NCI-H510A (cell line): ENCODE results near the gene ANO2.

Experiments used
- DNase-seq: peaks from one replicate; lab custom pipeline; 2025; lab: John Stamatoyannopoulos, UW

Gene ANO2

GRCh38 chr12:5623411-5623810 lies 321.6 kb downstream of the ANO2 start:
- DNase-seq = no peak

DNA sequence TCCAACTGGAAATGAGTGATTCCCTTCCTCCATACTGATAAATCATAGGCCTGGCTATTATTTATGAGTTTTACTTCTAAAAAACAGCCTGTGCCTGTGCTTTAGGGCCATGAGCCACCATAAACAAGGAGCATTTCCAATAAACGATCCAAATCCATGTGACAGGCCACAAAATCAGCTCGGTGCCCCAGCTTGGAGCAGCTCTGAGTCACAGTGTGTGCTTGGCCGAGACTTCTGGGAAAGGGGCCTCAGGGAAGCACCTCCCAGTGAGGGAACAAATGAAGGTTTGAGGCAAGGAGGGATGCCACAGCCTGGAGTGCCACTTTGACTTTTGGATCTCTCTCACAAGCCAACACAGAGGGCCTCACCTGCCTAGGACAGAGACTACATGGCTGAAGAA lies 322.8 kb downstream of the ANO2 start:
- no peak for DNase-seq

DNA sequence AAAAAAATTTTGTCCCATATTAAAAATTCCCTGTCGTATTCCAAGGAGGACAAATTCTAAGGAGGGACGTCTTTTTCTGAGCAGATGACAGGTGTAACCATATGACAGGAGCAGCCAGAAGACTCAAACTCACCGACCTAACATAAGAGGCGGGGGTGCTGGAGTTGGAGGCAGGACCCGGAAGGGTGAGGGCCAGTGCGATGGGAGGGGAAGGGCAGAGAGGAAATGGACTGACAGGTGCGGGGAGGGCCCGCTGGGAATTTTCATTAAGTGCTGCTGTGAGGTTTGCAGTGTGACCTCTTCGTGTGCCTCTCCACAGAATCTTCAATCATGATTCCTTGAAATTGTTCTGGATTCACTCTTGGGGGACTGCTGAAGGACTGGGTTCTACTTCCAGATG lies 323.7 kb downstream of the ANO2 start:
- no peak for DNase-seq

- no peak for DNase-seq
These were observed 324.2 kb downstream of the ANO2 start for GRCh38 chr12:5620896-5621295.

- no peak for DNase-seq
These were observed 325.4 kb downstream of the ANO2 start for GRCh38 chr12:5619628-5620027.

DNA sequence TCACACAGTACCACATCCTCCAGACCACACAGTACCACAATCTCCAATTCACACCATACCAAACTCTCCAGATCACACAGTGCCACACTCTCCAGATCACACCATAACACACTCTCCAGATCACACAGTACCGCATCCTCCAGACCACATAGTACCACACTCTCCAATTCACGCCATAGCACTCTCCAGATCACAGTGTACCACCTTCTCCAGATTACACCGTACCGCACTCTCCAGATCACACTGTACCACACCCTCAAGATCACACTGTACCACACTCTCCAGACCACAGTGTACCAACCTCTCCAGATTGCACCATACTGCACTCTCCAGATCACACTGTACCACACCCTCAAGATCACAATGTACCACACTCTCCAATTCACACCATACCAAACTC lies 328.2 kb downstream of the ANO2 start:
- DNase-seq = no peak

DNA sequence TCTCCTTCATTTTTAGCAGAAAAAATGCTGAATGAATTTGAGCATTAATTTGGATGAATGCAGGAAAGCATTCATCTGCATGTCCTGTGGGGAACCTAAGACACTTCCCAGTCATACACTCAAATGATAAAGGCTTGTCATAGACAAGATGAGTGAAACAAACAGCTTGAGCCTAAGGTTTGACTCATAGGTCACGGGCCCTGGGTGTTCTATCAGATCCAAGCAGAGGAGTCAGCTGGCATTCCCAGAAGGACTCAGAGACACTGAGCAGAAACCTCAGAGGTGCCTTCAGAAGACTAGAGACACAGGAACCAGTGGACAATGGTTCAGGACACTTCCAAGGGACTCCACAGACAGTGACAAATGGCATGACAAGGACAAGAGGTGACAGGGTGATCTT lies 329.3 kb downstream of the ANO2 start:
- DNase-seq = no peak

GRCh38 chr12:5614256-5614655 lies 330.8 kb downstream of the ANO2 start:
- no peak for DNase-seq

DNA sequence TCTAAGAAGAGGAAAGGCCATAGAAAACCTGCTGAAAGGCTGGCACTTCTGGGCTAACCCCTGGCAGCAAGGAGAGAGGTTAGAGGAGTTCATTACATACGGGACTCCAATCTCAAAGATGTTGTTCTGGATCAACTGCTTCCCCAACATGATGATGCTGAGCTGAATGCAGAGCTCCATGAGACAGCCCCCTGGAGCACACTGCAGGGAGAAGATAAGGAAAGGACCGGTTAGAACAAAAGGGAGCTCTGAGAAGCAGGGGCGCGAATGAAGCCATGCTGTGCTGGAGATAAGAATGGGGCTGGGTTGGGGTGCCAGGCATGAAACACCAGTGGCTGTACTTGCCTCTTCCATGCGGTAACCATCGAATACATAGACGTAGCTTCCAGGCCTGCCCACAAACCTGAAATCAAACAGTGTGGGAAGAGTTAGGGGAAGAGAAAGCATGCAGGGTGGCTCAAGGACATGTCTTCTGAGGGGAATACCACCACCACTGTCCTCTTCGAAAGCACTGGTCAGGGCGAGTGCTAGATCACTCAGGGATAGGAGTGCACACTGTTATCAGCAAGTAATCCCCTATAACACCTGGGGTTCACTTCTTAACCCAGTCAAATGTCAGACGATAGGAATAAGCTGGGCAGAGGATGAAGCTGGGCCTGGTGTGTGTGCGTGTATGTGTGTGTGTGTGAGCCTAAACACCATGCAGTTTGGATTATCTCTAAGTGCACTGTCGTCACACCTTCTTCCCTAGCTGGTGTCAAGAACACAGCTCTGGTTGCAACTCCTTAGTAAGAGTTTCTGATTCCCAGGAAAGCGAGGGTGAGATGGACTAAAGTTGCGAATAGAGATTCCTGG lies 332.3 kb downstream of the ANO2 start:
- DNase-seq = no peak

- no peak for DNase-seq
These were observed 333.9 kb downstream of the ANO2 start for GRCh38 chr12:5611162-5611561.

DNA sequence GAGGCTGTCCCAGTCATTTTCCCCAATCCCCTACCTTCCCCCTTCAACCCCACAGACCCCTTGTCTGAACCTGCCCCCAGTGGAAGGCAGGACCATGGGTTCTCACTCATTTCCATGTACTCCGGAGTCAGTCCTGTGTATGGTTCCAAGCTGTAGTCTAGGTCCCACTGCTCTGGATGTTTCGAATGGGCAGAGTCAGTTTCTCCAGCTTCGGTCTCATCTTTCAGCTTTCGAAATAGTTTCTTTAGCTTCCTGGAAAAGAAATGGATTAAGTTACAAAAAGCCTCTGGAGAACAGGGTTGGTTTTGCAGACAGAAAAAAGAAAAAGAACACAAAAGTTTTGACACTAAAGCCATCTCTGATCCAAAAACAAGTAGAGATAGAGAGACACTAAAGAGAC lies 345.7 kb downstream of the ANO2 start:
- DNase-seq = no peak

GRCh38 chr12:5593998-5594397 lies 351.1 kb downstream of the ANO2 start:
- DNase-seq = no peak

DNA sequence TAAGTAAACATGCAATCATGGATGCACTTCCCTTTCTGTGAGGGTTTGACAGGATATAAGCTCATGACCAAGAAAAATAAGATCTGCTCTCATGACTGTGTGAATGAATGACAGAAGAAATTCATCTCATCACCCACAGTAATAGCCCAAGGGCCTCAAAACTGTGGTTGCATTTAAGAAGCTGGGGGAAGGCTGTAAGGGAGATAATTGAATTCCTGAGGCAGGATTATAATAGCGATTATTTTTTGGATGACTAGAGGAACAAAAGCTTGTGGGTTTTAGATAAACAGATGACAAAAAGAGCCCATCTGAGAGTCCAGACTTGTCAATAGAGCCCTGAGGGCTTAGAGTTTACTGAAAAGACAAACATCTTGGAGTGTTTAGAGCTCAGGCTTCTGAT lies 352.0 kb downstream of the ANO2 start:
- no peak for DNase-seq

- DNase-seq = no peak
These were observed 352.7 kb downstream of the ANO2 start for GRCh38 chr12:5592310-5592709.

DNA sequence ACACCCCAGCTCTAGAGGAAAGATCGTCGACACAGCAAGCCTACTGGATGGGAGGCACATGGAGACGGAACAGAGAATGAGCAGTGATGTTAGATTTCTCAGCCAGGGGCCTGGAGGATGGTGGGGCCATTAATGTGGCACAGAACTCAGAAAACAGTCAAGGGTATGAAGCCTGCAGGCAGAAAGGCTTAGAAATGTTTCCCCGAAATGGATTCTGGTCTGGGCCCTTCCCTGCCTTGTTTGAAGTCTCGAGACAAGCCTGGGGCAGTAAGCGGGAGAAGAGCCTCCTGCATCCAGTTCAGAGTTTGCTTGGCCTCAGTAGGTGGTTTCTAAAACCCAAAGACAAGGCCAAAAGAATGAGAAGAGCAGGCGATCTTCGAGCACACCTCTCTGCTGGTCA lies 354.7 kb downstream of the ANO2 start:
- DNase-seq = no peak

GRCh38 chr12:5589054-5589453 lies 356.0 kb downstream of the ANO2 start:
- DNase-seq = no peak

DNA sequence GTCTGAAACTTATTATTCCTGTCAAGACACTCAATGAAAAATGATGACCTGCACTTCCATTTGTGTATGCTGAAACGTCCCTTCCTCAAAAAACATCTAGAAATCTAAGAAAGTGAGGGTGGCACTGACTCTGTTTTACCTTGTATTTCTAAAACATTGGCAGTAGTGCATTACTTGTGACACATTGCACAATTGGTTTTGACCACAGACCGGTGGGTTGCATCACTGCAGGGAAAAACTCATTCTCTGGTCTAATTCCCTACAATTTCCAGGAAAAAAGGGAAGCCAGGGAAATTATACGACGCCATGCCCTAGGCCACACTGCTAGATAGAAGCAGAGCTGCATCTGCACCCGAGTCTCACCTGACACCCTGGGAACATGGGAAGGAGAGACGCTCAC lies 356.5 kb downstream of the ANO2 start:
- no peak for DNase-seq

- DNase-seq = no peak
These were observed 356.9 kb downstream of the ANO2 start for GRCh38 chr12:5588176-5588575.

DNA sequence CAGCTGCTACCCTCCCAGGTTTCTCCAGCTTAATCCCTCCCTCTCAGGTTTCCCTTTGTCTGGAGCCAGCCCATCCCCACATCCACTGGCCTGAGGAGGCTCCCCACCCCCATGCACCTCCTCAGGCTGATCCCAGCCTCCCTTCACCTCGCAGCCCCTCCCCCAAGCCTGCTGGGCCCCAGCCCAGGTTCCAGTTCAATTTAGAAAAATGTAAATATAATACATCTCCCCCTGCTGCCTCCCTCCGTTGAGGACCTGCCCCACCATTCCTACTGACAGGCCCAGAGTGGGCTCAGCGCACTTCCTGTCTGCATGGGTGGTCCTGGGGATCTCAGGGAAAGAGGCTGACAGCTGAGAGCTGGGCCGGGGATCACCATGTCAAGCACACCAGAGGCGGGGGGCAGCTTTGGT lies 357.3 kb downstream of the ANO2 start:
- no peak for DNase-seq

- DNase-seq = no peak
These were observed 358.9 kb downstream of the ANO2 start for GRCh38 chr12:5586201-5586600.

GRCh38 chr12:5585178-5585577 lies 359.9 kb downstream of the ANO2 start:
- no peak for DNase-seq

DNA sequence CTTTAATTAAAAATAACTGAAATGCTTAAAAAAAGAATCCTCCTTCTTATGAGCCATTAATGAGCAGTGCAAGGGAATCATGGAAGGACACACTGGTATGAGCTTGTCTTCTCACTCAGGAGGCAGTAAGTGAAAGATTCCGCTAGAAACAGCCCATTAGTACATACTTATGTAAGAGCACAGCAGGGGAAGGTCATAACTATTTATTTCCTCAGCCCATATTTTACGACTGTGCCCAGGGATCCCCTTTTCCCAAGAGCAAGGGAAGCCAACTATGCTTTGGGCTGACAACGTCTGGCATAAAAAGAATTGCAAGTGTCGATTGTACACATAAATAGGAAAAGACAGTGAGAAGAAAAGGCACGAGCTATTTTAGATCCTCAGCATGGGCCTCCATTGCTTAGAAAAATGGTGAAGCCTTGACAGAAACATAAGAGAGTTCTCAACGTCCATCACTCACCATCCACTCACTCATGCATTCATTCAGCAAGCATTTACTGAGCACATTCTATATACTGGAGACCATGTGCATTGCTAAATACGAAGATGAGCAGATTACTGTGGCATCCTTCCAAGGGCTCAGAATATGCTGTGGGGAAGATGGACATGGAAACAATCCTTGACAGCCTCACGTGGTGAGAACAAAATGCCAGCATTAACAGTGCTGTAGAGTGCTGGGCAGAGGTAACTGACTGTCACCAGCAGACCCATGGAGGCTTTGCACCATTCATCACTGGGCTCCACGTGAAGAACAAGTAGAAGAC lies 360.5 kb downstream of the ANO2 start:
- DNase-seq = no peak

GRCh38 chr12:5582541-5582940 lies 362.5 kb downstream of the ANO2 start:
- no peak for DNase-seq

GRCh38 chr12:5582018-5582417 lies 363.0 kb downstream of the ANO2 start:
- DNase-seq = no peak
